ENCODE measurements around the gene CNTNAP5.

Gene CNTNAP5

GRCh38 chr2:124884315-124884714 lies 859.2 kb downstream of the CNTNAP5 start:
- no peak for DNase-seq (ENCODE audit: low read depth, low spot score)

GRCh38 chr2:124886216-124886615 lies 861.1 kb downstream of the CNTNAP5 start:
- DNase-seq (ENCODE audit: low read depth, low spot score): no peak

GRCh38 chr2:124887466-124887865 lies 862.4 kb downstream of the CNTNAP5 start:
- no peak for DNase-seq (ENCODE audit: low read depth, low spot score)

GRCh38 chr2:124888431-124888830 lies 863.3 kb downstream of the CNTNAP5 start:
- no peak for DNase-seq (ENCODE audit: low read depth, low spot score)

GRCh38 chr2:124894199-124894598 lies 869.1 kb downstream of the CNTNAP5 start:
- no peak for DNase-seq (ENCODE audit: low read depth, low spot score)

- no peak for DNase-seq (ENCODE audit: low read depth, low spot score)
Observed at GRCh38 chr2:124898827-124899226, 873.7 kb downstream of the CNTNAP5 start.

- DNase-seq (ENCODE audit: low read depth, low spot score): no peak
Observed at GRCh38 chr2:124908411-124908810, 883.3 kb downstream of the CNTNAP5 start.

GRCh38 chr2:124911560-124911959 lies 886.5 kb downstream of the CNTNAP5 start:
- no peak for DNase-seq (ENCODE audit: low read depth, low spot score)

- no peak for DNase-seq (ENCODE audit: low read depth, low spot score)
Observed at GRCh38 chr2:124913868-124914267, 888.8 kb downstream of the CNTNAP5 start.

GRCh38 chr2:124915567-124915966 lies 890.5 kb downstream of the CNTNAP5 start:
- DNase-seq (ENCODE audit: low read depth, low spot score): no peak

- DNase-seq (ENCODE audit: low read depth, low spot score): no peak
Observed at GRCh38 chr2:124919296-124919695, 894.2 kb downstream of the CNTNAP5 start.

- no peak for DNase-seq (ENCODE audit: low read depth, low spot score)
Observed at GRCh38 chr2:124920448-124920847, 895.4 kb downstream of the CNTNAP5 start.

GRCh38 chr2:124921191-124921590 lies 896.1 kb downstream of the CNTNAP5 start:
- DNase-seq (ENCODE audit: low read depth, low spot score): no peak

GRCh38 chr2:124923097-124923496 lies 898.0 kb downstream of the CNTNAP5 start:
- DNase-seq (ENCODE audit: low read depth, low spot score): no peak

GRCh38 chr2:124933883-124934282 lies 908.8 kb downstream of the CNTNAP5 start:
- no peak for DNase-seq (ENCODE audit: low read depth, low spot score)

GRCh38 chr2:124953921-124954320 lies 928.8 kb downstream of the CNTNAP5 start:
- no peak for DNase-seq (ENCODE audit: low read depth, low spot score)

- no peak for DNase-seq (ENCODE audit: low read depth, low spot score)
Observed at GRCh38 chr2:124959581-124959980, 934.5 kb downstream of the CNTNAP5 start.

- no peak for DNase-seq (ENCODE audit: low read depth, low spot score)
Observed at GRCh38 chr2:124961132-124961531, 936.0 kb downstream of the CNTNAP5 start.

Measured in brain pericyte (primary cell).